ENCODE data around the gene SLC28A1.

SLC28A1 gene

DNA sequence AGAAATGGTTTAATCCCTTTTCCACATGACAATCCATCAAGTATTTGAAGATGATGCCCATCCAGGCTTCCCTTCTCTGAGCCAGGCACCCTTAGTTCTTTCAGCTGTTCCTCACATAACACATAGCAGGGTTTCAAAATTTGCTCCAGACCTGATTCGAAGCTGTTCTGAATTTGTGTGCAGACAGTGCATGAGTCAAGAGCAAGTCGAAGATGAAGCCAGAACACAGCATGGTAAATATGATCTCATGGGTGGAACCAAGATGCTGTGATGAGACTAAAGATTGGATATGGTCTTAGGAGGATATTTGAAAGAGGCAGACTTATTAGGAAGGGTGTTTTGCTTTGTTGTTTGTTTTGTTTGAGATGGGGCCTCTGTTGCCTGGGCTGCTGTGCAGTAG is 64.6 kb downstream of the SLC28A1 start:
- DNase-seq (ENCODE audit: insufficient read length, low spot score) (no peak), FAIRE-seq (no peak)
- no peak for TF ChIP-seq CTCF (IDR thresholded peaks at IDR 0.05; ENCODE audit: insufficient read depth, missing control alignments)

DNA sequence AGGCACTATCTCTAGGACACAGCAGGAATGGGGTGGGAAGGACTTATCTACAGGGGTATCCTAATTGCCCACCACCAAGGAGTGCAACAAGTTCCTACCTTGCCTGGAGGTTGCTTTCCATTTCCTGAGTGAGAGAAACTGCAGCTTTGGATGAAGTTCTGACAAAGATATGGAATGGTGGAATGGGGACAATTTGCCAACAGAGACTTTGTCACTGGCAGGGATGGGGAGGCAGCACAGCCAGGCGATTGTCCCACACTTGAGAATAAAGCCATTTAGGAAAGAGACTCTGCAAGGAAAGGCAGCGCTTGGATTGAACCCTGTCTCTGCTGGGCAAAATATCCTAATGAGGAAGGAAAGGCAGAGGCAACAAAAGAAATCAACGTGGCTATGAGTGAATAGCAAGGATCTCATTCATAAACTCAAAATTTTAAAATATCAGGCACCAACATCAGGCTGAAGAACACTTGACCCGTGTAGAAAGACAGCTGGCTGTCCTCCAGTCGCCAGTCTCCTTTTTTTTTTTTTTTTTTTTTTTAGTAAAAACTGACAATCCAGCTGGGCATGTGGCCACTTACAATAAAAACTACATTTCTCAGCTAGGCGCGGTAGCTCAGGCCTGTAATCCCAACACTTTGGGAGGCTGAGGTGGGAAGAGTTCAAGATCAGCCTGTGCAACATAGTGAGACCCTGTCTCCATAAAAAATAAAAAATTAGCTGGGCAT is 65.5 kb downstream of the SLC28A1 start:
- no peak for TF ChIP-seq CTCF (IDR thresholded peaks at IDR 0.05; ENCODE audit: insufficient read depth, missing control alignments)
- FAIRE-seq (no peak), DNase-seq (ENCODE audit: insufficient read length, low spot score) (no peak)

DNA sequence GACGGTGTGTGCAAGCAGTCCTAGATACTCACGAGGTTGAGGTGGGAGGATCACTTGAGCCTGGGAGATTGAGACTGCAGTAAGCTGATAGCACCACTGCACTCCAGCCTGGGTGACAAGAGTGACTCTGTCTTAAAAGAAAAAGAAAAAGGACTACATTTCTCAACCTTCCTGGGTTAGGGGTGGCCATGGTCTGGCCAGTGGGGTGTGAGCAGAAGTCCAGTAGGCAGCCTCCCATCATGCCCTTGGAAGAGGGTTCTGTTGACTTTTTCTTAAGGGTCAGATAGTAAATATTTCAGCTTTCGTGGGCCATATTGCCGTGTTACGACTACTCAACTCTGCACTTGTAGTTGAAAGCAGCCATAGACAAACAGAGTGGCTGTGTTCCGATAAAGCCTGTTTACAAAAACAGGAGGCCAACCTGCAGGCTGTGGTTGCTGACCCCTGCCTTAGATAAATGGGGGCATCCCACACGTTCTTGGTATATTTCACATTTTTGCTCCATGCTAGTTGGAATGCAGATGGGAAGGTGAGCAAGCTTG is 66.2 kb downstream of the SLC28A1 start:
- no peak for FAIRE-seq
- no peak for DNase-seq (ENCODE audit: insufficient read length, low spot score)

DNA sequence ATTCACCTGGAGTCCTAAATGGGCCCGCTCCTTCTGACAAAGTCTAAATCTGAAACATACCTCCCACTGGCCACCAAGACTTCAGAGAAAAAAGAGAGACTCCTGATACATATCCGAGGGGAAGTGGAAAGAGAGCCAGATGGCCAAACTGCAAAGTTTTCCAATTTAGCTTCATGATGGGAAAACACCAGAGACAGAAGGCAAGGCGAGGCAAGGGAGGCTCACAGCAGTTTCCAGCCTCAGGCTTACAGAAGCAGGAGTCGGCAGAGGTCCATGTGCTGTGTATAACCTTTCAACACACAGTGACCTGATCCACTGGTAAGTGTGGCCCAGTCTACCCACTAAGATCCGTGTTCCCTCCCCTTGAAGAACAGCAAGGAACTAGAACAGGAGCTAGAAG is 67.3 kb downstream of the SLC28A1 start:
- TF ChIP-seq CTCF (IDR thresholded peaks at IDR 0.05; ENCODE audit: insufficient read depth, missing control alignments): no peak
- DNase-seq (ENCODE audit: insufficient read length, low spot score) (no peak), FAIRE-seq (no peak)

More for the DNA sequence above, 66.2 kb downstream of the SLC28A1 start:
- no peak for TF ChIP-seq CTCF (IDR thresholded peaks at IDR 0.05; ENCODE audit: insufficient read depth, missing control alignments)

DNA sequence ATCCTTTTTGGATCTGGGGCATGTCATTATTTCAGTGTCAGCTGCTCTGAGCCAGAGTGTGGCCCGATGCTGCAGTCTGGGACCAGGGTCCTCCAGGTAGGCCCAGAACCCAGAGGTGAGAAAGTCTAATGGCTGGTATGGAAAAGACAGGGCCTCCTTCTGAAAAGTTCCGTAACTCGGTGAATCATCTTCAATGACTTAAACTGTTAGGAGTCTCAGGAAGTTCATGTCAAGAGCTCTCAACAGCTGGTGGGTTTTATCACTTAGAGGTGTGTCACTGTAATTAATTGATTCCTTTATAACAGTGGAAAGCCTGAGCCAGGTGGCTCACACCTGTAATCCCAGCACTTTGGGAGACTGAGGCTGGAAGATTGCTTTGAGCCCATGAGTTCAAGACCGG is 68.7 kb downstream of the SLC28A1 start:
- DNase-seq (ENCODE audit: insufficient read length, low spot score) (no peak), FAIRE-seq (no peak)
- TF ChIP-seq CTCF (IDR thresholded peaks at IDR 0.05; ENCODE audit: insufficient read depth, missing control alignments): no peak

DNA sequence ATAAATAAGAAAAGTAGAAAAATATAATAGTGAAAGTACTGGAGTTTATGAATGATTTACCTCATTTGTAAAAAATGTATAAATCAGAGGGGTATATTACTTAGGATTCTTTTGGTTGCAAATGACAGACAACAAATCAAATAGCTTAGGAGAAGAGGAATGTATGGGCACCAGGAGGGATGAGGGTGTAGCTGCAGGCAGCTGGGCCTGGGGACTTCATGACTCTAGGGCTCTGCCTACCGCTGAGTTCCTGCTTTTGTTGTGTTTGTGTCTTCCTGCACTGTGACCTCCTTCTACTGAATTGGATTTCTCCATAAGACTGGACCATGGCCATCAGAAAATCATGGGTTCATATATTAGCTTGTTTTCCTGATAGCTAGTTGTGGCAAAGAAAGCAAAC is 69.3 kb downstream of the SLC28A1 start:
- FAIRE-seq: no peak
- no peak for TF ChIP-seq CTCF (IDR thresholded peaks at IDR 0.05; ENCODE audit: insufficient read depth, missing control alignments)
- DNase-seq (ENCODE audit: insufficient read length, low spot score): no peak

- FAIRE-seq (no peak), DNase-seq (ENCODE audit: insufficient read length, low spot score) (no peak)
- TF ChIP-seq CTCF (IDR thresholded peaks at IDR 0.05; ENCODE audit: insufficient read depth, missing control alignments): peak; percentile 71
Measured at GRCh38 chr15:84955089-84955848, 70.8 kb downstream of the SLC28A1 start.
